ENCODE measurements around the gene PARP12.

The PARP12 gene

DNA sequence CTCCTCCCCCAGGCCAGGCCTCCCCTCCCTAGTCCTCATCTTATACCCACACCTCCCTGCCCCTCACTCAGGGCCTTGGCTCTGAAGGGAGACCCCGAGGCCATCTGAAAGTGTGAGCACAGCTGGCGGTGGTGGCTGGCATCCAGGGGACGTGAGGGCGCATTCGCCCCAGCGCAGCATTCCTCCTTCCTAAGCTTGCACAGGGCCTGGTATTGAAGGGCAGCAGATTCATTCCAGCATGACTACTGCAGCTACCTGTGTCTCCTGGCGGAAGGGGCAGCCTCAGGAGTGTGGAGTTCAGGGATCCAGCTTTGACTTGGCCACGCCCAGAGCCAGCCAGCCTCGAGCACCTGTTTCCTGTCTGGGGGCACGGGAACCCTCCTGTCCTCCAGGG, 72.6 kb downstream of the PARP12 start:
- H3K4me1 ChIP-seq (ENCODE audit: control insufficient read depth in 1 of 2, insufficient read depth in 2 of 2, low read length in 2 of 2) = no peaks in the 10 kb centered on the region
- no peak overlapping the region for H4K8ac ChIP-seq (ENCODE audit: low read depth, low read length)
- H3K14ac ChIP-seq (ENCODE audit: low read length) = no peak overlapping the region
- no peaks in the 10 kb centered on the region for H3K79me1 ChIP-seq (ENCODE audit: low read length)
- H3K18ac ChIP-seq (ENCODE audit: low read length) = no peak overlapping the region
- no peak overlapping the region for H3K4ac ChIP-seq (ENCODE audit: low read depth, low read length)
- H2BK12ac ChIP-seq (ENCODE audit: low read length) = no peak overlapping the region
- no peak overlapping the region for H4K12ac ChIP-seq (ENCODE audit: low read depth, low read length)
- no peak overlapping the region for H2BK5ac ChIP-seq (ENCODE audit: low read depth, low read length, poor library complexity)
- no peak overlapping the region for H2AK5ac ChIP-seq (ENCODE audit: low read length)
- DNase-seq = no peak
- peak overlapping the region; percentile 26 for H3K4me3 ChIP-seq (ENCODE audit: low read depth, low read length)
- peaks cover 7% of the 10 kb centered on the region for H3K9me3 ChIP-seq (ENCODE audit: insufficient read depth, low read depth, low read length)
- no peak overlapping the region for H2AFZ ChIP-seq (ENCODE audit: insufficient read depth, low read length, poor library complexity)
- H3K23ac ChIP-seq (ENCODE audit: low read length) = no peak overlapping the region
- H3K36me3 ChIP-seq (ENCODE audit: control insufficient read depth in 1 of 2, insufficient read depth in 2 of 2, low read length in 2 of 2) = no peaks in the 10 kb centered on the region
- no peaks in the 10 kb centered on the region for H3K79me2 ChIP-seq (ENCODE audit: control insufficient read depth, insufficient read depth, low read length, poor library complexity)
- H3K27me3 ChIP-seq (ENCODE audit: insufficient read depth, low read length) = no peaks in the 10 kb centered on the region
- no CpG with 5 or more reads among the region's 10 CpGs for WGBS (ENCODE audit: extremely low coverage, insufficient coverage, insufficient read length)
- H4K91ac ChIP-seq (ENCODE audit: low read depth, low read length) = no peak overlapping the region
- no peak overlapping the region for H3K27ac ChIP-seq (ENCODE audit: low read depth, low read length)
- H2BK120ac ChIP-seq (ENCODE audit: insufficient read depth, low read length, poor library complexity) = no peak overlapping the region
- no peak overlapping the region for H3K9ac ChIP-seq (ENCODE audit: low read length)
- no peak overlapping the region for H3K4me2 ChIP-seq (ENCODE audit: low read length)

GRCh38 chr7:139989366-139990141, 73.2 kb downstream of the PARP12 start:
- no peak overlapping the region for H2AFZ ChIP-seq (ENCODE audit: insufficient read depth, low read length, poor library complexity)
- no peak overlapping the region for H4K91ac ChIP-seq (ENCODE audit: low read depth, low read length)

DNA sequence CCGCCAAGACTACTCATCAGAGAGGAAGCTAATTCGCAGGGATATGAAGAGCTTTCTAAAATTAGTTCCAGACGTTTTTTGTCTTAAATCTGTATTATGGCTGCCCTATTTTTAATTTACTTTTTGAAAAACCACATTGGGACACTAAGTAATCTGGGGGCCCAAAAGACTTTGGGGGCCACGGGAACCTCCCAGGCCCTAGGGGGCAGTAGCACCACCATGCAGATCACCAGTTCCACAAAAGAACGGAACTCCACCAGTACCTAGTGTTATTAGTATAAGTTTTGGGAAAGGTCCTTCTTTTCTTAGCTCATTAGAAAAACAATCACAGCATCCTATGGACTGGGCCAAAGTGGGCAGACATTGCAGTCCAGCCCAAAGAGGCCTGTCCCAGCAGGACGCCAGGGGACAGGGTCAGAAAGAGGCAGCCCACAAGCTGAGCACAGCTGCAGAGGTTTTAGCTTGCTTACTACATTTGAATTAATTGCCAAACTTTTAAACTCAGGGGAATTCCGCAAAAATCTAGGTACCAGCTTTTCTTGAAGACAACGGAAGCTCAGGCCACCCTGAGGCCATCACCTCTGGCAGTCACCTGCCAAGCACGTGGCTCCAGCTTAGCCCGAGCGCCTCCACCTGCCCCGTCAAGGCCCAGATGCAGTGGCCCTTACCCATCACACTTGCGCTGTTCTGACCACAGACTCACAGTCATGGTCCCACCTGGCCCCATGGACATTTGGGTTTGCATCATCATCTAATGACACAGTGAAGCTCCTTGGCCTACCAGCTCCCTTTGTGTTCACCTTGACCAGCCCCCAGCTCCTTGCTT, 74.8 kb downstream of the PARP12 start:
- Histone ChIP-seq H3K9me3 (ENCODE audit: insufficient read depth, low read depth, low read length) (peaks cover 7% of the 10 kb centered on the region), H3K4ac (ENCODE audit: low read depth, low read length) (no peak overlapping the region), H3K4me2 (ENCODE audit: low read length) (no peak overlapping the region), H2AFZ (ENCODE audit: insufficient read depth, low read length, poor library complexity) (no peak overlapping the region), H3K79me2 (ENCODE audit: control insufficient read depth, insufficient read depth, low read length, poor library complexity) (no peaks in the 10 kb centered on the region), H3K79me1 (ENCODE audit: low read length) (no peaks in the 10 kb centered on the region), H2BK120ac (ENCODE audit: insufficient read depth, low read length, poor library complexity) (no peak overlapping the region), H3K36me3 (ENCODE audit: control insufficient read depth in 1 of 2, insufficient read depth in 2 of 2, low read length in 2 of 2) (no peaks in the 10 kb centered on the region), H4K8ac (ENCODE audit: low read depth, low read length) (no peak overlapping the region), H2BK5ac (ENCODE audit: low read depth, low read length, poor library complexity) (no peak overlapping the region), H3K27ac (ENCODE audit: low read depth, low read length) (no peak overlapping the region), H3K9ac (ENCODE audit: low read length) (no peak overlapping the region), H3K14ac (ENCODE audit: low read length) (no peak overlapping the region), H4K12ac (ENCODE audit: low read depth, low read length) (no peak overlapping the region), H4K91ac (ENCODE audit: low read depth, low read length) (no peak overlapping the region), H2BK12ac (ENCODE audit: low read length) (no peak overlapping the region), H2AK5ac (ENCODE audit: low read length) (no peak overlapping the region), H3K23ac (ENCODE audit: low read length) (no peak overlapping the region), H3K18ac (ENCODE audit: low read length) (no peak overlapping the region), H3K27me3 (ENCODE audit: insufficient read depth, low read length) (no peaks in the 10 kb centered on the region), H3K4me3 (ENCODE audit: low read depth, low read length) (no peak overlapping the region), H3K4me1 (ENCODE audit: control insufficient read depth in 1 of 2, insufficient read depth in 2 of 2, low read length in 2 of 2) (no peaks in the 10 kb centered on the region)
- DNase-seq = no peak
- WGBS (ENCODE audit: extremely low coverage, insufficient coverage, insufficient read length) = no CpG with 5 or more reads among the region's 13 CpGs

More at GRCh38 chr7:139989366-139990141, 73.2 kb downstream of the PARP12 start:
- Histone ChIP-seq H3K9me3 (ENCODE audit: insufficient read depth, low read depth, low read length) (peaks cover 7% of the 10 kb centered on the region), H3K18ac (ENCODE audit: low read length) (no peak overlapping the region), H2BK120ac (ENCODE audit: insufficient read depth, low read length, poor library complexity) (no peak overlapping the region), H3K79me2 (ENCODE audit: control insufficient read depth, insufficient read depth, low read length, poor library complexity) (no peaks in the 10 kb centered on the region), H3K9ac (ENCODE audit: low read length) (no peak overlapping the region), H2BK12ac (ENCODE audit: low read length) (no peak overlapping the region), H4K12ac (ENCODE audit: low read depth, low read length) (no peak overlapping the region), H4K8ac (ENCODE audit: low read depth, low read length) (no peak overlapping the region), H3K4me2 (ENCODE audit: low read length) (no peak overlapping the region), H3K23ac (ENCODE audit: low read length) (no peak overlapping the region), H3K4ac (ENCODE audit: low read depth, low read length) (no peak overlapping the region), H3K36me3 (ENCODE audit: control insufficient read depth in 1 of 2, insufficient read depth in 2 of 2, low read length in 2 of 2) (no peaks in the 10 kb centered on the region), H3K4me1 (ENCODE audit: control insufficient read depth in 1 of 2, insufficient read depth in 2 of 2, low read length in 2 of 2) (no peaks in the 10 kb centered on the region), H3K79me1 (ENCODE audit: low read length) (no peaks in the 10 kb centered on the region), H3K27me3 (ENCODE audit: insufficient read depth, low read length) (no peaks in the 10 kb centered on the region), H3K27ac (ENCODE audit: low read depth, low read length) (no peak overlapping the region), H2AK5ac (ENCODE audit: low read length) (no peak overlapping the region), H3K4me3 (ENCODE audit: low read depth, low read length) (no peak overlapping the region), H3K14ac (ENCODE audit: low read length) (no peak overlapping the region), H2BK5ac (ENCODE audit: low read depth, low read length, poor library complexity) (no peak overlapping the region)
- WGBS (ENCODE audit: extremely low coverage, insufficient coverage, insufficient read length) = no CpG with 5 or more reads among the region's 12 CpGs
- DNase-seq = no peak

DNA sequence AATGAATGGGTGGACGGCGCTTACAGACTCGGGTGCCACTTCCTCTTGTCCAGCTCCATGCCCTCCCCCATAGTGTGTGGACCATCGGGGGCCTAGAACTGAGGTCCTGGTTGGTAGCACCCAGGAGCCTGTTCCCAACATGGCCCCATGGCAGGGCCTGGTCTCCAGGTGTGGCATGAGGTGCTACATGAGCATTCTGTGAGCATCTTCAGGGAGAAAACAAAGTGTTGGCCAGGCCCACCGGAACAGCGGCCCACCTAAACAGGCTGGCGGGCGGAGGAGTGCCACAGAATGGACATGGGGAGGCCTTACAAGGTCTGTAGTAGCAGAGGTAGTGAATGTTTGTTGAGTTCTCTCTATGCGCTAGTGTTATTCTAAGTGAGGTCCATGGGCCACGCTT, 76.9 kb downstream of the PARP12 start:
- Histone ChIP-seq H2AK5ac (ENCODE audit: low read length) (no peak overlapping the region), H2BK120ac (ENCODE audit: insufficient read depth, low read length, poor library complexity) (no peak overlapping the region), H3K18ac (ENCODE audit: low read length) (no peak overlapping the region), H4K8ac (ENCODE audit: low read depth, low read length) (no peak overlapping the region), H3K14ac (ENCODE audit: low read length) (no peak overlapping the region), H3K27me3 (ENCODE audit: insufficient read depth, low read length) (no peaks in the 10 kb centered on the region), H2AFZ (ENCODE audit: insufficient read depth, low read length, poor library complexity) (no peak overlapping the region), H3K27ac (ENCODE audit: low read depth, low read length) (no peak overlapping the region), H3K79me1 (ENCODE audit: low read length) (no peaks in the 10 kb centered on the region), H3K23ac (ENCODE audit: low read length) (no peak overlapping the region), H2BK5ac (ENCODE audit: low read depth, low read length, poor library complexity) (no peak overlapping the region), H3K79me2 (ENCODE audit: control insufficient read depth, insufficient read depth, low read length, poor library complexity) (no peaks in the 10 kb centered on the region), H4K12ac (ENCODE audit: low read depth, low read length) (no peak overlapping the region), H3K4me3 (ENCODE audit: low read depth, low read length) (no peak overlapping the region), H3K4me1 (ENCODE audit: control insufficient read depth in 1 of 2, insufficient read depth in 2 of 2, low read length in 2 of 2) (no peaks in the 10 kb centered on the region), H3K9ac (ENCODE audit: low read length) (no peak overlapping the region), H4K91ac (ENCODE audit: low read depth, low read length) (no peak overlapping the region), H2BK12ac (ENCODE audit: low read length) (no peak overlapping the region), H3K36me3 (ENCODE audit: control insufficient read depth in 1 of 2, insufficient read depth in 2 of 2, low read length in 2 of 2) (no peaks in the 10 kb centered on the region), H3K9me3 (ENCODE audit: insufficient read depth, low read depth, low read length) (peaks cover 7% of the 10 kb centered on the region), H3K4ac (ENCODE audit: low read depth, low read length) (no peak overlapping the region), H3K4me2 (ENCODE audit: low read length) (no peak overlapping the region)
- DNase-seq = no peak
- no CpG with 5 or more reads among the region's 10 CpGs for WGBS (ENCODE audit: extremely low coverage, insufficient coverage, insufficient read length)

Data from trophoblast cell (in vitro differentiated cells and primary cell).